ENCODE data around the gene TTC33.
"Not testable (repeated sequence)": the region's sequence is repeated elsewhere in the genome, so short reads cannot be mapped to it uniquely, and the experiment has no call there.

The TTC33 gene

GRCh38 chr5:40618926-40619325, 136.8 kb downstream of the TTC33 start:
- DNase-seq (ENCODE audit: low read depth in 4 of 4, low spot score in 1 of 4) = no peak

- DNase-seq (ENCODE audit: low read depth in 4 of 4, low spot score in 1 of 4) = no peak
Measured at GRCh38 chr5:40616781-40617180, 139.0 kb downstream of the TTC33 start.

- no peak for DNase-seq (ENCODE audit: low read depth in 4 of 4, low spot score in 1 of 4)
Measured at GRCh38 chr5:40615586-40616170, 140.1 kb downstream of the TTC33 start.

GRCh38 chr5:40614923-40615585, 140.7 kb downstream of the TTC33 start:
- DNase-seq (ENCODE audit: low read depth in 4 of 4, low spot score in 1 of 4) = no peak

- no peak for DNase-seq (ENCODE audit: low read depth in 4 of 4, low spot score in 1 of 4)
Measured at GRCh38 chr5:40614466-40614865, 141.3 kb downstream of the TTC33 start.

GRCh38 chr5:40607202-40607601, 148.6 kb downstream of the TTC33 start:
- no peak for DNase-seq (ENCODE audit: low read depth in 4 of 4, low spot score in 1 of 4)

GRCh38 chr5:40606077-40606765, 149.5 kb downstream of the TTC33 start:
- DNase-seq (ENCODE audit: low read depth in 4 of 4, low spot score in 1 of 4) = no peak

GRCh38 chr5:40605295-40605958, 150.3 kb downstream of the TTC33 start:
- DNase-seq (ENCODE audit: low read depth in 4 of 4, low spot score in 1 of 4) = no peak

- no peak for DNase-seq (ENCODE audit: low read depth in 4 of 4, low spot score in 1 of 4)
Measured at GRCh38 chr5:40603378-40603777, 152.4 kb downstream of the TTC33 start.

GRCh38 chr5:40601198-40601868, 154.4 kb downstream of the TTC33 start:
- DNase-seq (ENCODE audit: low read depth in 4 of 4, low spot score in 1 of 4) = no peak

- DNase-seq (ENCODE audit: low read depth in 4 of 4, low spot score in 1 of 4) = no peak
Measured at GRCh38 chr5:40600383-40600782, 155.4 kb downstream of the TTC33 start.

GRCh38 chr5:40599676-40600075, 156.1 kb downstream of the TTC33 start:
- no peak for DNase-seq (ENCODE audit: low read depth in 4 of 4, low spot score in 1 of 4)

- no peak for DNase-seq (ENCODE audit: low read depth in 4 of 4, low spot score in 1 of 4)
Measured at GRCh38 chr5:40594811-40595210, 160.9 kb downstream of the TTC33 start.

- not testable (repeated sequence) for DNase-seq (ENCODE audit: low read depth in 4 of 4, low spot score in 1 of 4)
Measured at GRCh38 chr5:40591727-40592396, 163.9 kb downstream of the TTC33 start.

GRCh38 chr5:40587376-40587775, 168.4 kb downstream of the TTC33 start:
- no peak for DNase-seq (ENCODE audit: low read depth in 4 of 4, low spot score in 1 of 4)

GRCh38 chr5:40585537-40586267, 170.1 kb downstream of the TTC33 start:
- no peak for DNase-seq (ENCODE audit: low read depth in 4 of 4, low spot score in 1 of 4)

GRCh38 chr5:40584054-40584453, 171.7 kb downstream of the TTC33 start:
- no peak for DNase-seq (ENCODE audit: low read depth in 4 of 4, low spot score in 1 of 4)

- peak; percentile 24 to 62 (median 38) for DNase-seq (ENCODE audit: low read depth in 4 of 4, low spot score in 1 of 4)
Measured at GRCh38 chr5:40578501-40579451, 177.0 kb downstream of the TTC33 start.

GRCh38 chr5:40577718-40578117, 178.0 kb downstream of the TTC33 start:
- DNase-seq (ENCODE audit: low read depth in 4 of 4, low spot score in 1 of 4) = no peak
